Prostate gland (tissue), 2 donors: ENCODE data around the gene USP22. TPM values are rescaled to one million over a fixed set of nuclear protein-coding genes. Genes with fewer than 3 reads are reported as not detected.

Experiments
- DNase-seq: peaks from one replicate; pipeline ENCODE4 v3.0.0-alpha.2; 2019; ENCODE audit warnings: low spot score
- H3K27ac ChIP-seq, 2 donors: fragments of 200-600 bp; sonication (generic); 2 replicates each; pipeline ENCODE4 v1.5.1; 2017 to 2019
- H3K27me3 ChIP-seq: fragments of 200-600 bp; sonication (generic); replicated peaks from 2 replicates; pipeline ENCODE4 v1.5.1; 2019; ENCODE audit not compliant: insufficient read depth
- H3K36me3 ChIP-seq, 2 donors: fragments of 200-600 bp; sonication (generic); 1 replicate in 1 of 2; 2 replicates in 1 of 2; pipeline versions ENCODE4 v1.5.1 to v1.8.1; 2017 to 2019
- H3K4me1 ChIP-seq: fragments of 200-600 bp; sonication (generic); replicated peaks from 2 replicates; pipeline ENCODE4 v1.5.1; 2019
- H3K4me3 ChIP-seq, 2 donors: fragments of 200-600 bp; sonication (generic); 2 replicates each; pipeline ENCODE4 v1.5.1; 2017 to 2019
- H3K9me3 ChIP-seq: fragments of 200-600 bp; sonication (generic); 2 replicates; pipeline ENCODE4 v1.5.1; 2017
- CTCF ChIP-seq, 4 experiments: fragments of 200-600 bp in 2 of 4; fragments of 450-650 bp in 2 of 4; sonication (generic) in 2 of 4; IDR thresholded peaks; 1 replicate in 3 of 4; 2 replicates in 1 of 4; pipeline ENCODE4 v1.5.1; 2016 to 2019; ENCODE audit warnings: antibody characterized with exemption in 4 of 4, mild to moderate bottlenecking in 2 of 4, moderate library complexity in 2 of 4
- POLR2A ChIP-seq: fragments of 450-650 bp; IDR thresholded peaks from one replicate; pipeline ENCODE4 v1.6.1; 2016; ENCODE audit warnings: antibody characterized with exemption, mild to moderate bottlenecking
- POLR2AphosphoS5 ChIP-seq: sonication (generic); formaldehyde crosslinking; IDR thresholded peaks from one replicate; pipeline ENCODE4 v1.6.1; 2017; ENCODE audit warnings: antibody characterized with exemption
- WGBS: methylation state at CpG from one replicate; pipeline ENCODE4 v1.1.5; 2018; 5-methylcytosine and 5-hydroxymethylcytosine counted together
- intact Hi-C: fragments of 100-400 bp; cut with DNase I; formaldehyde crosslinking; loops from one replicate; pipeline ENCODE4 v1.14.2; 2022
- total RNA-seq, 2 donors: library from RNA; depleted of rRNA; stranded (reverse); fragments of >200 nt; gene quantifications; one replicate each; pipeline ENCODE4 v1.1.0, GENCODE V29; 2016

The USP22 gene
- total RNA-seq, 2 donors from 2014 or later = 133 to 242 TPM

GRCh38 chr17:20994779-20995149 is 48.0 kb downstream of the USP22 start:
- no peak overlapping the region for H3K27ac ChIP-seq
- H3K36me3 ChIP-seq = no peaks in the 10 kb centered on the region
- 83% methylated on average over 6 of the region's 6 CpGs for WGBS
- intact Hi-C loops = loop anchor here (5.0 kb wide), 2 partner anchors 87 to 767 kb away; no protein-coding TSS in a partner anchor
- H3K4me3 ChIP-seq = no peak overlapping the region
- H3K9me3 ChIP-seq = no peaks in the 10 kb centered on the region
- H3K27me3 ChIP-seq = no peaks in the 10 kb centered on the region
- peaks cover 14% of the 10 kb centered on the region for H3K4me1 ChIP-seq
- DNase-seq = no peak
- no peak for TF ChIP-seq POLR2A
- no peak for TF ChIP-seq CTCF (IDR thresholded peaks at IDR 0.05)

GRCh38 chr17:20993863-20994778 is 48.7 kb downstream of the USP22 start:
- TF ChIP-seq CTCF (IDR thresholded peaks at IDR 0.05) (no peak), POLR2AphosphoS5 (no peak), POLR2A (no peak)
- Histone ChIP-seq H3K4me3 (no peak overlapping the region), H3K27me3 (no peaks in the 10 kb centered on the region), H3K27ac (no peak overlapping the region), H3K4me1 (peaks cover 9% of the 10 kb centered on the region), H3K9me3 (no peaks in the 10 kb centered on the region), H3K36me3 (no peaks in the 10 kb centered on the region)
- 93% methylated on average over 18 of the region's 18 CpGs for WGBS
- intact Hi-C loops = loop anchor here (5.0 kb wide), 2 partner anchors 87 to 767 kb away; no protein-coding TSS in a partner anchor
- DNase-seq = no peak

GRCh38 chr17:20992987-20993862 is 49.6 kb downstream of the USP22 start:
- H3K4me3 ChIP-seq = no peak overlapping the region
- peak; percentile 61 for DNase-seq
- intact Hi-C loops = loop anchor here (5.0 kb wide), 2 partner anchors 86 to 766 kb away; no protein-coding TSS in a partner anchor
- H3K9me3 ChIP-seq = no peaks in the 10 kb centered on the region
- H3K4me1 ChIP-seq = peaks cover under 1% of the 10 kb centered on the region
- TF ChIP-seq POLR2A (no peak), POLR2AphosphoS5 (peak; percentile 57), CTCF (IDR thresholded peaks at IDR 0.05) (peak; percentile 78 to 94 (median 89))
- 57% methylated on average over 17 of the region's 17 CpGs for WGBS
- no peaks in the 10 kb centered on the region for H3K27me3 ChIP-seq
- H3K27ac ChIP-seq = no peak overlapping the region
- H3K36me3 ChIP-seq = no peaks in the 10 kb centered on the region

GRCh38 chr17:20992416-20992815 is 50.4 kb downstream of the USP22 start:
- no peaks in the 10 kb centered on the region for H3K9me3 ChIP-seq
- H3K27ac ChIP-seq = no peak overlapping the region
- TF ChIP-seq CTCF (IDR thresholded peaks at IDR 0.05) = no peak
- TF ChIP-seq POLR2AphosphoS5 = no peak
- TF ChIP-seq POLR2A = no peak
- DNase-seq = no peak
- no peaks in the 10 kb centered on the region for H3K27me3 ChIP-seq
- intact Hi-C loops = loop anchor here (5.0 kb wide), 2 partner anchors 85 to 765 kb away; no protein-coding TSS in a partner anchor
- H3K4me1 ChIP-seq = no peaks in the 10 kb centered on the region
- no peaks in the 10 kb centered on the region for H3K36me3 ChIP-seq
- H3K4me3 ChIP-seq = no peak overlapping the region
- WGBS = 54% methylated on average over 12 of the region's 12 CpGs
